ENCODE data around the gene SENP5.

The SENP5 gene

GRCh38 chr3:196883361-196883760 is 15.6 kb downstream of the SENP5 start:
- DNase-seq (ENCODE audit: low read depth): no peak

GRCh38 chr3:196886144-196886543 is 18.4 kb downstream of the SENP5 start:
- DNase-seq (ENCODE audit: low read depth): no peak

- DNase-seq (ENCODE audit: low read depth): no peak
Observed at GRCh38 chr3:196889844-196890708, 22.4 kb downstream of the SENP5 start.

- no peak for DNase-seq (ENCODE audit: low read depth)
Observed at GRCh38 chr3:196894557-196895295, 27.0 kb downstream of the SENP5 start.

DNA sequence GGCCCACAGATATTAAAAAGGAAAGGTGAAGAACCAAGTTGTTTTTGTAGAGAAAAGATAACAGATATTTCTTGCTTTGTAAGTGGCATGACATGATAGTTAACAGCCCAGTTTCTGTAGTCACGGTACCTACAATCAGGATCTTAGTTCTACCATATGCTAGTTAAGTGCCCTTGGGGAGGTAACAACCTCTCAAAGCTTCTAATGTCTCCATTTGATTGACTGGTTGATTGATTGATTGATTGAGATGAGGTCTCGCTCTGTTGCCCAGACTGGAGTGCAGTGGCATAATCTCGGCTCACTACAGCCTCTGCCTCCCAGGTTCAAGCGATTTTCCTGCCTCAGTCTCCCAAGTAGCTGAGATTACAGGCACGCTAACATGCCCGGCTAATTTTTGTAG is 28.5 kb downstream of the SENP5 start:
- DNase-seq (ENCODE audit: low read depth): no peak

GRCh38 chr3:196901768-196902167 is 34.0 kb downstream of the SENP5 start:
- DNase-seq (ENCODE audit: low read depth): no peak

GRCh38 chr3:196902296-196902695 is 34.6 kb downstream of the SENP5 start:
- DNase-seq (ENCODE audit: low read depth): no peak

DNA sequence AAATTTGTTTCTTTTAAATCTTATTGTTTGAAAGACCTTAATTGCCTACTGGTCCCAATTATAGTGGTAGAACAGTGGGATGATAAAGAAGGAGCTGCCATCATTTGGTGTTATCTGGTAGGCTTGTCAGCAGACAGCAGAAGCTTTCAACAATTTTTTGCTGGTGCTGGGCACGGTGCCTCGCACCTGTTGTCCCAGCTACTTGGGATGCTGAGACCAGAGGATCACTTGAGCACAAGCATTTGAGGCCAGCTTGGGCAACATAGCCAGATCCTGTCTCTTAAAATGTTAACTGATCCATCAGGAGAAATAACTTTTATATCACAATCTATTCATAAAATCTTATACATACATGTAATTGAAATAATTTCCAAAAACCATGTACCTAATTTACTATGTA is 36.0 kb downstream of the SENP5 start:
- DNase-seq (ENCODE audit: low read depth): no peak

- DNase-seq (ENCODE audit: low read depth): no peak
Observed at GRCh38 chr3:196914866-196915265, 47.1 kb downstream of the SENP5 start.

- DNase-seq (ENCODE audit: low read depth): no peak
Observed at GRCh38 chr3:196915375-196915774, 47.7 kb downstream of the SENP5 start.

- no peak for DNase-seq (ENCODE audit: low read depth)
Observed at GRCh38 chr3:196916221-196916620, 48.5 kb downstream of the SENP5 start.

- DNase-seq (ENCODE audit: low read depth): no peak
Observed at GRCh38 chr3:196916995-196917394, 49.3 kb downstream of the SENP5 start.

GRCh38 chr3:196918968-196919367 is 51.2 kb downstream of the SENP5 start:
- DNase-seq (ENCODE audit: low read depth): no peak

DNA sequence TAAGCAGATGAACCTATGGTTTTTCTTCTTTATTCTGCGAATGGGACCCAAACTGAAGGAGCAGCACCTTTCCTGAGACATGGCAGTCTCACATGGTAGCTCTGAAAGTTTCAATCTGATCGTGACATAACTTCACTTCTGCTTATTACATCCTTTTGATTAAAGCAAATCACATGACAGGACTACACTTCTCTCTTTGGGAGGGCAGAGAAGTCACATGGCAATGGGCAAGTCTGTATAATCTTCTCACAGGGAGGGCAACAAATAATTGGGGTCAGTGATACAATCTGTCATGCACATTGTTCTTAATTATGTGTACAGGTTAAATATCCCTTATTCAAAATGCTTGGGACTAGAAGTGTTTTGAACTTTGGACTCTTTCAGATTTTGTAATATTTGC is 53.0 kb downstream of the SENP5 start:
- DNase-seq (ENCODE audit: low read depth): no peak

- no peak for DNase-seq (ENCODE audit: low read depth)
Observed at GRCh38 chr3:196927571-196928453, 60.1 kb downstream of the SENP5 start.

DNA sequence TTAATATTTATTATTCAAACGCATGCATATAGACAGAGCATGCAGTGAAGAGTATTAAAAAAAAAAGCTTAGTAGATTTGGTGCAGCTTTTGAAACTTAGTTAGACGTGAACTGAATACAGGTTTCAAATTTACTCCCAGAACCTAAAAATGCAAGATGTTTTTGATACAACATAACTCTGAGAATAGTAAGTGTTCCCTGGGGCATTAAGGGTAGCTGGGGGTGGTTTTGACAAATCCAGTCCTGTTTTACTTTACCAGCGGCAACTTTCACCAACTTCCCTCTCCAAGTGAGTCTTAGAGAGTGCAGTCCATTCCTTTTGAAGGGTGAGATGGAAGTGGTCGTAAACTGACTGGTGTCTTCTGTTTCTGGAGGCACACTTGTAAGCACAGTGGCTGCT is 63.4 kb downstream of the SENP5 start:
- no peak for DNase-seq (ENCODE audit: low read depth)

DNA sequence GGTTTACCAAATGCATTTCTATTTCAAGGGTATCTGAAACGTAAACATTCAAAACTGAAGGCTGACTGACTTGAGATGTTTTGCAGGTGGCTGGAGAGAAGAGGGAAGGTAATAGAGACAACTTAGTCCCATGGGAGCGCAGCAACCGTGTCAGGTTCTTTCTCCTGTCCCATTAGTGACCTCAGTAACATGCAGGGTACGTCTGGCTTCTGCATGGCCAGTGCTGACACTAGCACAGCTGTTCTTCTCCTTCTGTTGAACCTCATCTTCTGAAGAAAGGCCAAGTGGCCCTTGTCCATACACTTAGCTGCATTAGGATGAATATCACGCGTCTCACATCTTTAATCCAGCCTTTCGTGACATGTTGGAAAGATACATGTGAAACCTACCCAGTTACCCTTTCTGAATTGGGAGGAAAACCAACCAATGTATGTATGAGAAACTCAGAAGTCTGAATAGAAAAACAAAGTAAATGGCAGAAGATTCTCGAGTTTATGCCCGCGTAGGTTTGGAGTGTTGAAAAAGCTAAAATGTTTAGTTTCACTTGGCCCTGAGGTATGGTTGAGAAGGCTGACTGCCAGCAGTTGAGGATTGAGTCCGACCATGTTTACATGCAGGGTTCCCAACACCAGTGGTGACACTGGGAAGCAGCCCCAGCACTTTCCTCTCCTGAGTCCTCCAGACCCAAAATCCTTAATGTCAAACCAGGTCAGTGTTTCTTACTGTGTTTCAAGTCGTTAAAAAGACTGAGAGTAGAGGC is 64.3 kb downstream of the SENP5 start:
- no peak for DNase-seq (ENCODE audit: low read depth)

DNA sequence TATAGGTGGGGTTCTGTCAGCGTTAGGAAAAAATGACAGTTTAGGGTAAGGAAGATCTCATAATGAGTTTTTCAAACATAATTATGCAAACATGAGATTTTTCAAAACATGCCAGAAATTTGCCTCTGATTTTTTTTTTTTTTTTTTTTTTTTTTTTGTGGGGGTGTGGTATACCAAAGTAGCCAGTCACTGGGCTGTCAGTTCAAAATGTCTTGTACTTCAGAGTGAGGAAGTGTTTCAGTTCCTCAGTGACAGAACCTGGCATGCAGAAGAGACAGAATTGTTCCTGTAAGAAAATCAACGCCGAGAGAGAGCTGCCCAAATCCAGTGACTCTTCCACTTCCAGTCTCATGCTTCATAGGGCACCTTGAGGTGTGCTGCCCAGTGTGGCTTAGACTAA is 64.9 kb downstream of the SENP5 start:
- no peak for DNase-seq (ENCODE audit: low read depth)

GRCh38 chr3:196936288-196936687 is 68.6 kb downstream of the SENP5 start:
- DNase-seq (ENCODE audit: low read depth): no peak

GRCh38 chr3:196938124-196938523 is 70.4 kb downstream of the SENP5 start:
- no peak for DNase-seq (ENCODE audit: low read depth)

DNA sequence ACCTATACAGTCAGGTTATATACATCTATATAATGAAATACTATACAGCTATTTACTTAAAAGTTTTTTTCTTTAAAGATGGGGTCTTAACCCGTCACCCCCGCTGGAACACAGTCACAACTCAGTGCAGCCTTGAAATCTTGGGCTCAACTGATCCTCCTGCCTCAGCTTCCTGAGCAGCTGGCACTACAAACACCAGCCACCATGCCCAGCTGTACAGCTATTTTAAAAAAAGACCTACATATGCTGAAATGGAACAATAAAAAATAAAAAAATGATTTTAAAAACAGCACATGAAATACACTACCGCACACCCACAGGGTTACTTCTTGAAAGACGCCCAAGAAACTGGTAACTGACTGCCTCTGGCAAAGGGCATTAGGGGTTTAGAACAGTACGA is 70.9 kb downstream of the SENP5 start:
- DNase-seq (ENCODE audit: low read depth): no peak

Measured in stimulated activated CD8-positive, alpha-beta memory T cell treated with anti-CD3 and anti-CD28 coated beads, Interleukin-12 subunit alpha, Interleukin-12 subunit beta, amount 100 ng/mL, for 1 hour (primary cell).